Lower leg skin (tissue), 4 donors: ENCODE results near the gene RBCK1. TPM values are rescaled to one million over a fixed set of nuclear protein-coding genes. Genes with fewer than 3 reads are reported as not detected.

Source experiments
- DNase-seq, 2 donors: peaks; one replicate each; pipeline ENCODE4 v3.0.0-alpha.2; 2019; ENCODE audit warnings: low spot score in 2 of 2
- H3K4me3 ChIP-seq: fragments of 200-600 bp; sonication (generic); 2 replicates; pipeline ENCODE4 v1.5.1; 2017; ENCODE audit warnings: mild to moderate bottlenecking, low read depth; ENCODE audit not compliant: poor library complexity, severe bottlenecking
- CTCF ChIP-seq, 3 donors: fragments of 450-650 bp; IDR thresholded peaks; one replicate each; pipeline ENCODE4 v1.5.1; 2016; ENCODE audit warnings: antibody characterized with exemption in 3 of 3, mild to moderate bottlenecking in 3 of 3, moderate library complexity in 2 of 3
- POLR2A ChIP-seq, 2 donors: fragments of 450-650 bp; IDR thresholded peaks; one replicate each; pipeline ENCODE4 v1.6.1; 2016 to 2017; ENCODE audit warnings: antibody characterized with exemption in 2 of 2, mild to moderate bottlenecking in 1 of 2, moderate library complexity in 1 of 2
- WGBS, 2 donors: methylation state at CpG; one replicate each; pipeline ENCODE4 v1.1.5; 2018; 5-methylcytosine and 5-hydroxymethylcytosine counted together
- intact Hi-C: fragments of 100-400 bp; cut with DNase I; formaldehyde crosslinking; loops from one replicate; pipeline ENCODE4 v1.15.0; 2023; ENCODE audit warnings: low total_unique reads
- total RNA-seq, 4 donors: library from RNA; depleted of rRNA; stranded (reverse); fragments of >200 nt; gene quantifications; one replicate each; pipeline ENCODE4 v1.1.0, GENCODE V29; 2016

The RBCK1 gene
- total RNA-seq, 4 donors from 2014 or later, result 65.2 to 90.1 (median 77.1) TPM

- TF ChIP-seq CTCF (IDR thresholded peaks at IDR 0.05) (no peak), POLR2A (IDR thresholded peaks at IDR 0.05) (no peak)
Observed at GRCh38 chr20:418858-419365, 10.8 kb downstream of the RBCK1 start.

GRCh38 chr20:419556-420165, 11.6 kb downstream of the RBCK1 start:
- DNase-seq, result no peak
- H3K4me3 ChIP-seq, result no peak overlapping the region
- 62 to 74% methylated on average over 31 to 32 of the region's 32 CpGs for WGBS, 2 donors
- no peak for TF ChIP-seq CTCF (IDR thresholded peaks at IDR 0.05)
- no peak for TF ChIP-seq POLR2A (IDR thresholded peaks at IDR 0.05)
- intact Hi-C loops, result no loop called here

More at GRCh38 chr20:418858-419365, 10.8 kb downstream of the RBCK1 start:
- H3K4me3 ChIP-seq, result no peak overlapping the region
- intact Hi-C loops, result no loop called here
- 92% methylated on average over 6 to 8 of the region's 8 CpGs for WGBS, 2 donors
- DNase-seq, result no peak

- intact Hi-C loops, result no loop called here
- DNase-seq, result no peak
- TF ChIP-seq CTCF (IDR thresholded peaks at IDR 0.05) (no peak), POLR2A (IDR thresholded peaks at IDR 0.05) (no peak)
- no peak overlapping the region for H3K4me3 ChIP-seq
- WGBS, 2 donors, result 89 to 90% methylated on average over 20 of the region's 20 CpGs
Observed at GRCh38 chr20:420166-420620, 12.1 kb downstream of the RBCK1 start.

- no peak for DNase-seq
- no peak overlapping the region for H3K4me3 ChIP-seq
- no peak for TF ChIP-seq CTCF (IDR thresholded peaks at IDR 0.05)
- no peak for TF ChIP-seq POLR2A (IDR thresholded peaks at IDR 0.05)
- WGBS, 2 donors, result 89 to 91% methylated on average over 40 to 45 of the region's 49 CpGs
- intact Hi-C loops, result no loop called here
Observed at GRCh38 chr20:420721-421574, 12.8 kb downstream of the RBCK1 start.

- intact Hi-C loops, result no loop called here
- WGBS, 2 donors, result 93 to 97% methylated on average over 8 of the region's 8 CpGs
- DNase-seq, result no peak
- TF ChIP-seq CTCF (IDR thresholded peaks at IDR 0.05) (no peak), POLR2A (IDR thresholded peaks at IDR 0.05) (no peak)
- no peak overlapping the region for H3K4me3 ChIP-seq
Observed at GRCh38 chr20:421685-422250, 13.7 kb downstream of the RBCK1 start.
